ENCODE data around the gene GAR1.

GAR1 gene

GRCh38 chr4:109816894-109817293, 1.3 kb downstream of the GAR1 start:
- H3K4me3 ChIP-seq (ENCODE audit: low read length): peak overlapping the region; percentile 97
- no peak for TF ChIP-seq CTCF (IDR thresholded peaks at IDR 0.05; ENCODE audit: insufficient read depth, low read depth, low read length, missing control alignments)
- no peak for DNase-seq (ENCODE audit: low read depth)

GRCh38 chr4:109818268-109818667, 2.7 kb downstream of the GAR1 start:
- no peak for TF ChIP-seq CTCF (IDR thresholded peaks at IDR 0.05; ENCODE audit: insufficient read depth, low read depth, low read length, missing control alignments)
- DNase-seq (ENCODE audit: low read depth): no peak
- H3K4me3 ChIP-seq (ENCODE audit: low read length): no peak overlapping the region

- H3K4me3 ChIP-seq (ENCODE audit: low read length): no peak overlapping the region
- no peak for TF ChIP-seq CTCF (IDR thresholded peaks at IDR 0.05; ENCODE audit: insufficient read depth, low read depth, low read length, missing control alignments)
- no peak for DNase-seq (ENCODE audit: low read depth)
Observed at GRCh38 chr4:109820563-109820962, 5.0 kb downstream of the GAR1 start.

- no peak for DNase-seq (ENCODE audit: low read depth)
- H3K4me3 ChIP-seq (ENCODE audit: low read length): no peak overlapping the region
- no peak for TF ChIP-seq CTCF (IDR thresholded peaks at IDR 0.05; ENCODE audit: insufficient read depth, low read depth, low read length, missing control alignments)
Observed at GRCh38 chr4:109821185-109821584, 5.6 kb downstream of the GAR1 start.

GRCh38 chr4:109826719-109827118, 11.2 kb downstream of the GAR1 start:
- H3K4me3 ChIP-seq (ENCODE audit: low read length): no peak overlapping the region
- TF ChIP-seq CTCF (IDR thresholded peaks at IDR 0.05; ENCODE audit: insufficient read depth, low read depth, low read length, missing control alignments): peak; percentile 37
- DNase-seq (ENCODE audit: low read depth): peak; percentile 12

- no peak for DNase-seq (ENCODE audit: low read depth)
- no peak within 1 kb of the TSS for H3K4me3 ChIP-seq (ENCODE audit: low read length)
- no peak for TF ChIP-seq CTCF (IDR thresholded peaks at IDR 0.05; ENCODE audit: insufficient read depth, low read depth, low read length, missing control alignments)
Observed at GRCh38 chr4:109827672-109828071, 12.1 kb downstream of the GAR1 start, which contains the start of gene RRH. Gene RRH, plus strand, starts transcription at chr4:109827972. Its CDS starts 56 bp downstream, at chr4:109828028.

- TF ChIP-seq CTCF (IDR thresholded peaks at IDR 0.05; ENCODE audit: insufficient read depth, low read depth, low read length, missing control alignments): no peak
- no peak overlapping the region for H3K4me3 ChIP-seq (ENCODE audit: low read length)
- no peak for DNase-seq (ENCODE audit: low read depth)
Observed at GRCh38 chr4:109833756-109834155, 18.2 kb downstream of the GAR1 start.
